Caco-2 (cell line): ENCODE data around the gene CCDC134. TPM values are rescaled to one million over a fixed set of nuclear protein-coding genes. Genes with fewer than 3 reads are reported as not detected.

Experiments used
- BruUV-seq: library from RNA; stranded (reverse); fragments of 400-500 nt; replicated peaks from 2 replicates; lab custom pipeline; 2021; lab: Mats Ljungman, UMichigan
- CTCF ChIA-PET: fragments of 300-600 bp; sonication (Branson Sonifier 250); formaldehyde crosslinking; loops from one replicate; lab custom pipeline; 2022; ENCODE audit warnings: antibody characterized with exemption; lab: Charles Lee
- POLR2A ChIA-PET: fragments of 300-600 bp; sonication (Branson Sonifier 250); formaldehyde crosslinking; loops from one replicate; lab custom pipeline; 2022; ENCODE audit warnings: antibody characterized with exemption; lab: Charles Lee
- DNase-seq, 2 experiments: peaks; one replicate each; pipeline versions ENCODE4 v3.0.0 to v3.0.0-alpha.2; 2020 to 2022
- H3K27me3 ChIP-seq: replicated peaks from 2 replicates; pipeline ENCODE4 v1.6.0; 2011; ENCODE audit warnings: low read length; ENCODE audit not compliant: control insufficient read depth, insufficient read depth
- H3K36me3 ChIP-seq: 2 replicates; pipeline ENCODE4 v1.5.1; 2011; ENCODE audit warnings: low read length; ENCODE audit not compliant: control insufficient read depth, insufficient read depth
- H3K4me1 ChIP-seq: fragments of 250-450 bp; sonication (Bioruptor Pico); 2 replicates; pipeline ENCODE4 v1.5.1; 2020; ENCODE audit warnings: mild to moderate bottlenecking
- H3K4me3 ChIP-seq: 2 replicates; pipeline ENCODE4 v1.5.1; 2011; ENCODE audit warnings: low read depth, mild to moderate bottlenecking, control low read depth, low read length
- H3K9me3 ChIP-seq: fragments of 250-450 bp; sonication (Bioruptor Pico); 2 replicates; pipeline ENCODE4 v1.5.1; 2020; ENCODE audit warnings: mild to moderate bottlenecking, moderate library complexity
- H3K27ac Mint-ChIP-seq: one replicate; pipeline ENCODE4 v1.8.0; 2022; ENCODE audit warnings: mixed read lengths; ENCODE audit not compliant: unreplicated experiment
- H3K27me3 Mint-ChIP-seq: one replicate; pipeline ENCODE4 v1.8.0; 2022; ENCODE audit warnings: mixed read lengths; ENCODE audit not compliant: insufficient read depth, unreplicated experiment
- H3K36me3 Mint-ChIP-seq: one replicate; pipeline ENCODE4 v1.8.0; 2022; ENCODE audit warnings: mild to moderate bottlenecking, mixed read lengths; ENCODE audit not compliant: insufficient read depth, unreplicated experiment
- H3K4me1 Mint-ChIP-seq: one replicate; pipeline ENCODE4 v1.8.0; 2022; ENCODE audit warnings: low read depth, mixed read lengths; ENCODE audit not compliant: unreplicated experiment
- H3K4me3 Mint-ChIP-seq: one replicate; pipeline ENCODE4 v1.8.0; 2022; ENCODE audit warnings: mild to moderate bottlenecking, moderate library complexity, mixed read lengths; ENCODE audit not compliant: unreplicated experiment
- H3K9me3 Mint-ChIP-seq: one replicate; pipeline ENCODE4 v1.8.0; 2022; ENCODE audit warnings: mixed read lengths; ENCODE audit not compliant: unreplicated experiment
- intact Hi-C: fragments of 100-400 bp; cut with micrococcal nuclease; formaldehyde crosslinking; loops from one replicate; pipeline ENCODE4 v1.10.0; 2022; ENCODE audit not compliant: unreplicated experiment
- total RNA-seq: library from RNA; stranded (reverse); gene quantifications from 2 replicates; pipeline ENCODE4 v1.2.3, GENCODE V29; 2022
- TF ChIP-seq, protein P1 (sequence below), 2 experiments: fragments of 200-600 bp in 1 of 2; IDR thresholded peaks; 1 replicate in 1 of 2; 2 replicates in 1 of 2; pipeline versions ENCODE4 v1.5.1 to v1.8.0; 2011 to 2022; ENCODE audit warnings: antibody characterized with exemption in 1 of 2, control low read depth in 1 of 2, inconsistent platforms in 1 of 2, low read depth in 1 of 2, low read length in 1 of 2, mild to moderate bottlenecking in 1 of 2, moderate library complexity in 1 of 2; ENCODE audit not compliant: insufficient read depth in 1 of 2, severe bottlenecking in 1 of 2, unreplicated experiment in 1 of 2

The CCDC134 gene
- total RNA-seq, 1 experiment from 2014 or later: 24.8 TPM

DNA sequence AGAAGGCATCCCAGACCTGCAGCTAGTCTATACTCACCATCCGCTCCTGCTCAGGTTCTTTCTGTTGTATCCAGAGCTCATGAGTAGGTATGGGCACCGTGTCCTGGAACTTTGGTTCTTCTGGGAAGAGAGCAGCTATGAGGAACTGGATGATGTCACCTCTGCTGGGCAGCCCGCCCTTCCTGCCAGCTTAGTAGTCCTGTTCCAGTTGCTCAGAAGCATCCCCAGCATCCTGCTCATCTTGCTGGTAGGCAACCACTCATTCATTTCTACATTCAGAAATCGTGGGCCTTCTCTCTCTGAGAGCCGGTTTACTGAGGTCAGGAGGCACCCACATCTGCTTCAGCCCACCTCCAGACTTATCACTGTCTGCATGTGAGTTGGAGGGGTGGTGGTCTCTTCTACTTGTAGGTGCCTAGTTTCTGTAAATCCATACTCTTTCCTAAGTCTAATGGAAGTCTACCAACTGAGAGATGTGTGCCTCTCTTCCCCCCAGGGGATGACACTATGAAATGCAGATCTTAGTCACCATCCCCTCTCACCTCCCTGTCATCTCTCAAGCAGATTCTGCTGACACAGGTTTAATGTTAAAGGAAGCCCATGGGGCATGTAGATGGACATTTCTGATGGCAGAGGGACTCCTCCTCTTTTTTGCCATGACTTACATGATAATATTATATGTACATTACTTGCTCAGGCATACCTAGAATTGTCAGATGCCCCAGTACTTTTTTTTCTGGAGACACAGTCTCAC is 29.6 kb upstream of the CCDC134 start:
- Mint-ChIP-seq H3K4me1 (peaks cover 21% of the 10 kb centered on the region), H3K9me3 (no peaks in the 10 kb centered on the region), H3K27me3 (no peaks in the 10 kb centered on the region), H3K36me3 (no peaks in the 10 kb centered on the region), H3K4me3 (no peak overlapping the region), H3K27ac (no peak overlapping the region)
- TF ChIP-seq, protein P1, sequence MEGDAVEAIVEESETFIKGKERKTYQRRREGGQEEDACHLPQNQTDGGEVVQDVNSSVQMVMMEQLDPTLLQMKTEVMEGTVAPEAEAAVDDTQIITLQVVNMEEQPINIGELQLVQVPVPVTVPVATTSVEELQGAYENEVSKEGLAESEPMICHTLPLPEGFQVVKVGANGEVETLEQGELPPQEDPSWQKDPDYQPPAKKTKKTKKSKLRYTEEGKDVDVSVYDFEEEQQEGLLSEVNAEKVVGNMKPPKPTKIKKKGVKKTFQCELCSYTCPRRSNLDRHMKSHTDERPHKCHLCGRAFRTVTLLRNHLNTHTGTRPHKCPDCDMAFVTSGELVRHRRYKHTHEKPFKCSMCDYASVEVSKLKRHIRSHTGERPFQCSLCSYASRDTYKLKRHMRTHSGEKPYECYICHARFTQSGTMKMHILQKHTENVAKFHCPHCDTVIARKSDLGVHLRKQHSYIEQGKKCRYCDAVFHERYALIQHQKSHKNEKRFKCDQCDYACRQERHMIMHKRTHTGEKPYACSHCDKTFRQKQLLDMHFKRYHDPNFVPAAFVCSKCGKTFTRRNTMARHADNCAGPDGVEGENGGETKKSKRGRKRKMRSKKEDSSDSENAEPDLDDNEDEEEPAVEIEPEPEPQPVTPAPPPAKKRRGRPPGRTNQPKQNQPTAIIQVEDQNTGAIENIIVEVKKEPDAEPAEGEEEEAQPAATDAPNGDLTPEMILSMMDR (IDR thresholded peaks at IDR 0.05; ENCODE audit: insufficient read depth in 1 of 2, low read depth in 1 of 2, low read length in 1 of 2, severe bottlenecking in 1 of 2, unreplicated experiment in 1 of 2): no peak
- Histone ChIP-seq H3K4me3 (no peak overlapping the region), H3K27me3 (no peaks in the 10 kb centered on the region), H3K9me3 (no peaks in the 10 kb centered on the region), H3K4me1 (peaks cover 14% of the 10 kb centered on the region), H3K36me3 (no peaks in the 10 kb centered on the region)
- intact Hi-C loops: no loop called here
- BruUV-seq: no TSS peak
- ChIA-PET POLR2A (no interaction called here), CTCF (no interaction called here)
- no peak for DNase-seq

DNA sequence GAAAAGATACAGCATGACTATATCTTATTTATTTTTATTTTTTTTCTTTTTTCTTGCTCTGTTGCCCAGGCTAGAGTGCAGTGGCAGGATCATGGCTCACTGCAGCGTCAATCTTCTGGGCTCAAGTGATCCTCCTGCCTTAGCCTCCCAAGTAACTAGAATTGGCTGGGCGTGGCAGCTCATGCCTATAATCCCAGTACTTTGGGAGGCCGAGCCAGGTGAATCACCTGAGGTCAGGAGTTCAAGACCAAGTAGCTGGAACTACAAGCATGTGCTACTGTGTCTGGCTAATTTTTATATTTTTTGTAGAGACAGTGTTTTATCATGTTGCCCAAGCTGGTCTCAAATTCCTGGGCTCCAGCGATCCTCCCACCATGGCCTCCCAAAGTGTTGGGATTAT is 28.3 kb upstream of the CCDC134 start:
- Mint-ChIP-seq H3K27ac (no peak overlapping the region), H3K4me1 (peaks cover 21% of the 10 kb centered on the region), H3K27me3 (no peaks in the 10 kb centered on the region), H3K9me3 (no peaks in the 10 kb centered on the region), H3K36me3 (no peaks in the 10 kb centered on the region), H3K4me3 (no peak overlapping the region)
- TF ChIP-seq, protein P1 (IDR thresholded peaks at IDR 0.05; ENCODE audit: insufficient read depth in 1 of 2, low read depth in 1 of 2, low read length in 1 of 2, severe bottlenecking in 1 of 2, unreplicated experiment in 1 of 2): no peak
- intact Hi-C loops: no loop called here
- no peaks in the 10 kb centered on the region for H3K36me3 ChIP-seq
- no peak for DNase-seq
- no TSS peak for BruUV-seq
- no peaks in the 10 kb centered on the region for H3K27me3 ChIP-seq
- CTCF ChIA-PET: interaction anchor here (1.1 kb wide), 1 partner anchor 75 kb away, joined by 4 read pairs; no protein-coding TSS in a partner anchor
- peaks cover 14% of the 10 kb centered on the region for H3K4me1 ChIP-seq
- POLR2A ChIA-PET: interaction anchor here (0.7 kb wide), 1 partner anchor 28 kb away, joined by 3 read pairs; the partner anchor contains the start of gene CCDC134
- H3K4me3 ChIP-seq: no peak overlapping the region
- H3K9me3 ChIP-seq: no peaks in the 10 kb centered on the region

DNA sequence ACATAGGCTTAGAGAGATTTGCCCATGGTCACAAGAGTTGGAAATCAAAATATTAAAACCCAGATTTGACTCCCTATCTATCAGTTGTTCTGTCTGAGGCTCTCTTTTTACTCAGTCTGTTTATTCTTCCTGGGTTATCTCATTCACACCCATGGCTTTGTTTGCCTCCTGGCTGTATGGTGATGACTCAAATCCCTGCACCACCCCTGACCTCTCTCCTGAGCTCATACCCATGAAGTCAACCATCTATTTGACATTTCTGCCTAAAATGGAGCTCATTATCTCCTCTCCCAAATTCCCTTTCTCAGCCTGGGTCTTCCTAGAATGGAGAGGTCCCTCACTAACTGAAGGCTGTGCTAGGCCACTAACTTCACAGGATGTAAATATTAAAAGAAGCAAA is 27.8 kb upstream of the CCDC134 start:
- H3K9me3 ChIP-seq: no peaks in the 10 kb centered on the region
- peak in 1 of 2 experiments; percentile 29 for DNase-seq

More for the DNA sequence above, 27.8 kb upstream of the CCDC134 start:
- Mint-ChIP-seq H3K27me3 (no peaks in the 10 kb centered on the region), H3K36me3 (no peaks in the 10 kb centered on the region), H3K9me3 (no peaks in the 10 kb centered on the region), H3K4me3 (peak overlapping the region; percentile 6), H3K27ac (no peak overlapping the region), H3K4me1 (peaks cover 19% of the 10 kb centered on the region)
- Histone ChIP-seq H3K4me1 (peaks cover 14% of the 10 kb centered on the region), H3K36me3 (no peaks in the 10 kb centered on the region), H3K4me3 (no peak overlapping the region), H3K27me3 (no peaks in the 10 kb centered on the region)
- ChIA-PET POLR2A (interaction anchor here (0.7 kb wide), 1 partner anchor 28 kb away, joined by 3 read pairs; the partner anchor contains the start of gene CCDC134), CTCF (interaction anchor here (1.1 to 1.5 kb wide), 2 partner anchors 26 to 76 kb away, joined by 4 to 6 read pairs; no protein-coding TSS in a partner anchor)
- no TSS peak for BruUV-seq
- intact Hi-C loops: no loop called here
- TF ChIP-seq, protein P1 (IDR thresholded peaks at IDR 0.05; ENCODE audit: insufficient read depth in 1 of 2, low read depth in 1 of 2, low read length in 1 of 2, severe bottlenecking in 1 of 2, unreplicated experiment in 1 of 2): no peak
